ENCODE measurements around the gene OXGR1. TPM values are rescaled to one million over a fixed set of nuclear protein-coding genes. Genes with fewer than 3 reads are reported as not detected.

Gene OXGR1
- not detected in 2 replicates for total RNA-seq

DNA sequence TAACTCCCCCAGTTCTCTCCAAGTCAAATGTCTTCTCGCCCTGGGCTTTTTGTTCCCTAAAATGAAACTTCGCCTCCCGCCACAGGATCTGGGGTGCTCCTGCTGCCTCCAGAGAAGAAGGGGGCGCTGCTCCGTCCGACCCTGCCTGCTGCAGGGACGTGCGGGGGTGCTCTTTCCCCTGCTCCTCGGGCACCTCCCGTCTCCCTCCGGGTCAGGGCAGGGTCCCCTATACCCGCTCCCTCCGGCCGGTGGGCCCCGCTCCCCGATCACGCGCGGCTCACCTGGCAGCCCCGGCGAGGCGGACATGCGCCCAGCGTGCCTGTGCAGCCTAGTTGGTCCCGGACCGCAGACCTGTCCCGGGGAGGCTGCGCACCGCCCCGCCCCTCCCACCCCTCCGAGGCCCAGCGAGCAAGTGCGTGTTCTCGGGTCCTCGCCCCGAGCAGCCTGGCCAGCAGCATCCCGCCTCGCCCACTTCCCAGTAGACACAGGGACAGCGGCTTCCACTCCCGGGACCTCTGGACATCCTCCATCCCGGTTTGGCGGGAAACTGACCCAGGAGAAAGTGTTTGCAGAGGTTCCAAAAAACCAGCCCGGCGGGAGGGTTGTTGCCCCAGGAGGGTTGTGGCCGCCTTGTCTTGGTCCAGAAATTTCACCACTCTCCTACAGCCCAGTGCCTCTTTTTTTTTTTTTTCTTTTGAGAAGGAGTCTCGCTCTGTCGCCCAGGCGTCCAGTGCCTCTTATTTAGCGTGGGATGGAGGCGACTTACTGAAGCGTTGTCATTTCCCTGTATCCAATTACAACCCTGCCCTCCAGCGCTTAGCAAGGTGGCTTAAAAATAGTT, at the start of gene OXGR1:
Gene OXGR1, minus strand, starts transcription at position 460 of the 841 bp plus-strand sequence. CDS start 6,717 bp downstream, outside the sequence.

Other genes with a start within 250 kb of the OXGR1 start
- 75.8 and 89.7 TPM in 2 replicates for gene MBNL2, start 227.9 kb upstream of the OXGR1 start, total RNA-seq